ENCODE measurements around the gene DIP2C.

The DIP2C gene

DNA sequence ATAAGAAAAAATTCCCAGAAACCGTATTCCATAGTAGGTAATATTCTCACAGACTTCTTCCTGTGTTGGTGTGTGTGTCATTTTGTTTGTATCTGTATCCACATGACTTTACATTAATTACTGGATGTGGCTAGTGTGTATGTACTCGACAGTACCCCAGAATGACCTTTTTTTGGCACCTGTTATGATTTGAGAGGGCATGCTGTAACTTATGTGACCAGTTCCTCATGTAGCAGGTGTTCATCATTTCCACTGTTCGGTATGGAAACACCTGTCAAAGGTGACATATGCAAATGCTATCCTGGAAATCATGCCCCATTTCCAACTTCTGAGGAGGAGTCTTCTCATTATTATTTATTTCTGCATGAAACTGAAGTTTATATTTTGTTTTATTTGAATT lies 464.9 kb downstream of the DIP2C start:
- Histone ChIP-seq H3K4me1 (ENCODE audit: control insufficient read depth, insufficient read depth, low read length) (no peaks in the 10 kb centered on the region), H3K36me3 (ENCODE audit: control insufficient read depth in 2 of 2, insufficient read depth in 2 of 2, low read length in 2 of 2) (no peaks in the 10 kb centered on the region), H3K27ac (ENCODE audit: low read length) (no peak overlapping the region)

More for the DNA sequence above, 464.9 kb downstream of the DIP2C start:
- Histone ChIP-seq H3K9ac (ENCODE audit: low read length in 2 of 2) (no peak overlapping the region), H3K9me3 (ENCODE audit: control insufficient read depth in 2 of 2, low read length in 2 of 2) (no peaks in the 10 kb centered on the region), H3K27me3 (ENCODE audit: control insufficient read depth in 1 of 2, insufficient read depth in 2 of 2, low read length in 2 of 2) (no peaks in the 10 kb centered on the region), H3K4me3 (ENCODE audit: low read length in 2 of 2) (no peak overlapping the region)
